ENCODE measurements around the gene NIPBL. TPM values are rescaled to one million over a fixed set of nuclear protein-coding genes. Genes with fewer than 3 reads are reported as not detected.

The NIPBL gene
- total and polyA plus RNA-seq, 2 of the 8 experiments (the other 6 are each of a cell fraction or from before 2014, with no cell fraction given): 21.1 to 53.5 TPM

DNA sequence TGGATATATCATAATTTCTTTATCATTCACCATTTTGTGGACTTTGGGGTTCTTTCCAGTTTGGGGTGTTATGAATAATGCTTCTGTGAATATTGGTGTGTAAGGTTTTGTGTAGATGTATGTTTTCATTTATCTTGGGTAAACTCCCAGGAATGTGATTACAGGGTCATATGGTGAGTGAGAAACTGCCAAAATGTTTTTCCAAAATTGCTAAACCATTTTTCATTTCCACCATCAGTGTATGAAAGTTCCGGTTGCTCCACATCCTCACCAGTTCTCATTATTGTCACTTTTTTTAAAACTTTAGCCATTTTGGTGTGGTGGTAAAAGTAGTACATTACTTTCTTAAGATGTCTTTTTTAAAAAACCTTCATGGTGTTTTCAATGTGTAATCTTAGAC is 152.9 kb downstream of the NIPBL start (continued):
- TF ChIP-seq TEAD4 (IDR thresholded peaks at IDR 0.05; ENCODE audit: low read depth, low read length): no peak
- TF ChIP-seq FOSL1 (IDR thresholded peaks at IDR 0.05; ENCODE audit: insufficient read depth, low read depth, low read length): no peak
- TF ChIP-seq CBX8 (IDR thresholded peaks at IDR 0.05; ENCODE audit: borderline replicate concordance, low read depth, low read length): no peak
- TF ChIP-seq SIRT6 (IDR thresholded peaks at IDR 0.05; ENCODE audit: low read length): no peak

Data from H1 (cell line).